HG03025 (cell line): ENCODE results near the gene U2SURP.
"Not testable (repeated sequence)": the region's sequence is repeated elsewhere in the genome, so short reads cannot be mapped to it uniquely, and the experiment has no call there.

Experiments
- ATAC-seq: cut with Tn5 transposase; IDR thresholded peaks from one replicate; pipeline ENCODE4 v1.9.1; 2021; ENCODE audit warnings: mild to moderate bottlenecking, moderate library complexity; ENCODE audit not compliant: unreplicated experiment, low FRiP score

U2SURP gene

GRCh38 chr3:143002727-143003126, 1.4 kb downstream of the U2SURP start:
- no peak for ATAC-seq

GRCh38 chr3:143004823-143005222, 3.5 kb downstream of the U2SURP start:
- no peak for ATAC-seq

DNA sequence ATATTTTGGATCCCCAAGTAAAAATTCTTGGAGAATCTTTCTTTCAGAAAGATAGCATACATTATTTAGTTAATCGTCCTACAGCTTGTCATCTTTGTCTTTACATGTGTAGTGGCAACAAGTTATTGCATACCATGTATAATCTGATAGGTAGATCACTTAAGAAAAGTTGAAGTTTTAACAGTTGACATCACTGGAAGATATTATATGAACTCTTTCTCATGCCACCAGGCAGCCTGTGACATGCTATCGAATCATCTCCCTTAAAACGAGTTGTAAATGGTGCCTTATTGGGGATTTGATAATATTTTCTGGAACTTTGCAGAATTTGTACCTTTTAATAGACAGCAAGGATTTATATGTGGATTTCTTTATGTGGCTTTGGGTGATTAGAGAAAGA, 8.7 kb downstream of the U2SURP start:
- ATAC-seq: no peak

GRCh38 chr3:143011705-143012104, 10.3 kb downstream of the U2SURP start:
- no peak for ATAC-seq

DNA sequence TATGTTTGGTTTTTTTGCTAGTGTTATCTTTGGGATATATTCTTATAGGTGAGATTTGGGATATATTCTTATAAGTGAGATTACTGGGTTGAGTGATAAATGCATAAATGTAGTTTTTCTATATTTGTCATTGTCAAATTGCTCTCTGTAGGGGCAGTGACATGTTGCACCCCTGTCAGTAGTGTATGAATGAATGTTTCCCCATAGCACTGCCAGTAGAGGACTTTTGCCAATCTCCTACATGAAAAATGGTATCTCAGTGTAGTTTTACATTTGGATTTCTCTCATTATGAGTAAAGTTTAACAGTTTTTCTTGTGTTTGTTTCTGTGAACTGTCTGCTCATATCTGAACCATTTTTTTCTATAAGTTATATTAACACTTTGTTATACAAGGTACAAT, 13.6 kb downstream of the U2SURP start:
- no peak for ATAC-seq

DNA sequence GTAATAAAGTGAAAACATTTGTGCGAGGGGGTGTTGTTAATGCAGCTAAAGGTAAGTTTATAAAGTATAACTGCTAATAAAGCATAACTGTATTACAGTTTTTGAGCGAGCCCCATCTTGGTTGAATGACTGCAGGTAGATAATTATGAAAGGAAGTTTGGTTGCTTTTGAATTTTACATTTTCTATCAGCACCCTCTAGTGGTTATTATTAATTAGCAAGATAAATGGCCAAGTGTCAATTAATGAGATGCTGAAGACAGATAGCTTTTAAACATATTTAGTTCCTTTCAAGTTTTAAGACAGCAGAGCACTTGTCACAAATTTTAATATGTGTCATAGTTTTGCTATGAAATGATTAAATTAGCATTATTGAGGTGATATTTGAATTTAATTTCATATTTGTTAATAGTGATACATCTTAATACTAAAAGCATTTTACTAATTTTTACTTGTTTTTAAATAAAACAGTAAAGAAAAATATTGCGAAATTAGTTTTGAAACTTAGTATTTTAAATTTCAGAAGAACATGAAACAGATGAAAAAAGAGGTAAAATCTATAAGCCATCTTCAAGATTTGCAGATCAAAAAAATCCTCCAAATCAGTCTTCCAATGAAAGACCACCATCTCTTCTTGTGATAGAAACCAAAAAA, 15.1 kb downstream of the U2SURP start:
- no peak for ATAC-seq

DNA sequence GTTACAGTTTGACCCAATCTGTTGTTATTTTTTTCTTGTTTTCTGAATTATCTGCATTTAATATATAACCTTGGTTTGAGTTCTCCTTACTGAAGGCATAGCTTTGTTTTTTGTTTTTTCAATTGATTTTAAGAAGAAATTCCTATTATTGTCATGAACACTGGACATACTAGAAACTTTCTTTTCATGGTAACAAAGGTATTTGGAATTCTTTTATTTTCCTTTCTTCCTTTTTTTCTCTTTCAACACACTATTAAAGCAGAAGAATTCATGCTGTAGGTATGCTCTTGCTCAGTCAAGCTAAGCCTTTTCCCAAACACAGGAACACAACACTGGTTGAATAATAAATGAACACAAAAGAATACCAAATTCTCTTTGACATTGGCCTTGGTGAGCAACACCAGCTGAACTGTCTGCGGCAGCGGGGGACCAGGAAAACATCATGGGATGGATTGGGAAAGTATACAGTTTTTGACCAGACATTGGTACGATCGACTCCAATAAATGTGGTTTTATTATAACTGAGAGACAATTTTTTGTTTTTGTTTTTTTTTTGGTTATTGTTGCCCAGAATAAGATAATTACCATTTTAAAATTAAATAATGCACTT, 23.1 kb downstream of the U2SURP start:
- no peak for ATAC-seq

DNA sequence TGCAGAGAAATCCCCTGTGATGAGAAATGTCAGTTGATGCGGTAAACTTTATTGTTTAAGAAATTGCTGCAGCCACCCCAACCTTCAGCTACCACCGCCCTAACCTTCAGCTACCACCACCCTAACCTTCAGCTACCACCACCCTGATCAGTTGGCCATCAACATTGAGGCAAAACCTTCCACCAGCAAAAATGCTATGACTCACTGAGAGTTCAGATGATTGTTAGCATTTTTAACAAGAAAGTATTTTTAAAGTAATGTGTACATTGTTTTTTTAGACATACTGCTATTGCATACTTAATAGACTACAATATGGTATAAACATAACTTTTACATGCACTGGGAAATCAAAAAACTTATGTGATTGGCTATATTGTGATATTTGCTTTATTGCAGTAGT, 30.0 kb downstream of the U2SURP start:
- ATAC-seq: no peak

- not testable (repeated sequence) for ATAC-seq
Observed at GRCh38 chr3:143031796-143032387, 30.5 kb downstream of the U2SURP start.

GRCh38 chr3:143035466-143036211, 34.3 kb downstream of the U2SURP start:
- no peak for ATAC-seq

DNA sequence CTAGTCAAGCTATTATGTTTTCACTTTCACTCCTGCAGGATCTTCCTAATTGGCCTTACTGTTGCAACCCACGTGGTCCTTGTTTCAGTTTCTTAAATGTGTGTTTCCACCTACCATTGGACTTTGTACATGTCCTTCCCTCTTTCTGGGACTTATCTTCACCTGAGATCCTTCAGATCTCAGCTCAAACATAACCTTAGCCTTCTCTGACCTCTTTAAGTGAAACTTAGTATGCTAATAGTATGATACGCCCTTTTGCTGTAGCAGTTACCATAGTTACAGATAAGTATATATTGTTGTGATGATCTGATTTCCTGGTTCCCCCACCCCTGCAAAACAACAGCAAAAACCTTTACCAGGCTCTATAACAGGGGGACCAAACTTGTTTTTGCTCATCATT, 35.2 kb downstream of the U2SURP start:
- no peak for ATAC-seq

- ATAC-seq: no peak
Observed at GRCh38 chr3:143037867-143038266, 36.5 kb downstream of the U2SURP start.

DNA sequence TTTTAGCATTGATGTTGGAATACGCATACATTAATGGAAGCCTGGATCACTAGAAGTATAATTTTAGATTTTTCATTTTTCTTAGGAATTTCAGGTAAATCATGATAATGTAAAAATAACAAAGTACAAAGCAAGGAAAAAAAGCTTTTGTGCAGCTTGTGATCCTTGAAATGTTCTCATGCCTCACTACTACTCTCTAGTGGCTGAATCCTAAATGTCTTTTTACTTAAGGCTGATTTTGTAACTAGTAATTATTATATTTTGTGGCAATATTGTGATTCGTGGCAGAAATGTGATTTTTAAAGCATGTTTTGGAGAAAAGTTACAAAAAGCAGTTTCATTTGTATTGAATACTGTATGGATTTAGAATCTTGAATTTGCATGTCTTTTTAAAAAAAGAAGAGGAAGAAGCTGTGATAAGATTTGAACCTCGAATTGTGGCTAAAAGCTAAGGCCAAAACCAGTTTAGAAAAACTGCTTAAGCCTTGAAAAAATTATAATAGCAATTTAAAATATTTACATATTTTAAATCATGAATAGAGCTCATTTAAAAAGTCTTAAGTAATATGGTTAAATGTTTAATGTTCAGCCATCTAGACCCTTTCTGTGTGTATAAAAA, 39.0 kb downstream of the U2SURP start:
- ATAC-seq: no peak

GRCh38 chr3:143041903-143042302, 40.5 kb downstream of the U2SURP start:
- no peak for ATAC-seq

GRCh38 chr3:143045639-143046038, 44.3 kb downstream of the U2SURP start:
- ATAC-seq: no peak

DNA sequence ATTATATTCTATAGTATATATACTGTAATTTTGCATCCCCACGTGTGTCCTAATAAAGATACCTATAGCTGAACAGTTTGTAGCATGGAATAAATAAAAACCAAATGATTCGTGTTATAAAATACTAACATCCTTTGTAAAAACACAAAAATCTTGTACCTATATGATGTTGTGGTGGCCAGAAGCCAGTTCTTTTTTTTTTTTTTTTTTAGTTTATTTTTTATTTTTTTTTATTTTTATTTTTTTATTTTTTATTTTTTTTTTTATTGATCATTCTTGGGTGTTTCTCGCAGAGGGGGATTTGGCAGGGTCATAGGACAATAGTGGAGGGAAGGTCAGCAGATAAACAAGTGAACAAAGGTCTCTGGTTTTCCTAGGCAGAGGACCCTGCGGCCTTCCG, 44.7 kb downstream of the U2SURP start:
- not testable (repeated sequence) for ATAC-seq

DNA sequence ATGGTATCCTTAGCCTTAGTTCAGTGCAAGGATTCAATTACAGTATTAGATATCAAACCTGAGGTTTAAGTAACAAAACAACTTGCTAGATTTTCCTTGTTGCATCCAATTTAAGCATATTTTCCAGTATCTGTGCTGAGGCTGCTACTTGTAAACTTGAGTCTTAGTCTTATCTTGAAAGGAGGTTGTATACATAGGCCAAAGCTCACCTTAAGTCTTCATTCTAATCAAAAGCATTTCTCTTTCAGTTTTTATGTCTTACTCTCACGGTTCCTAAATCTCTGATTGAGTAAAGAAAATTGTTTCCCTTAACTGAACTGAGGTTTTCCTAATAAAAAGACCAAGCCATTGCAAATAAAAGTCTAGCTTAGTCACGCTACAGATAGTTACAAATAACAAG, 52.6 kb downstream of the U2SURP start:
- no peak for ATAC-seq

- no peak for ATAC-seq
Observed at GRCh38 chr3:143056372-143056771, 55.0 kb downstream of the U2SURP start.

GRCh38 chr3:143060906-143061305, 59.5 kb downstream of the U2SURP start:
- peak; percentile 93 for ATAC-seq

- ATAC-seq: no peak
Observed at GRCh38 chr3:143063018-143063417, 61.6 kb downstream of the U2SURP start.

GRCh38 chr3:143064777-143065176, 63.4 kb downstream of the U2SURP start:
- ATAC-seq: no peak
